Loucy (cell line): ENCODE results near the gene TMED5.
"Not testable (repeated sequence)": the region's sequence is repeated elsewhere in the genome, so short reads cannot be mapped to it uniquely, and the experiment has no call there.

ENCODE experiments used
- H2AFZ ChIP-seq: fragments of 200-600 bp; sonication (generic); 2 replicates; pipeline ENCODE4 v1.6.0; 2016; ENCODE audit warnings: antibody characterized with exemption, mild to moderate bottlenecking, low read length, moderate library complexity
- H3F3A ChIP-seq: fragments of 200-600 bp; 2 replicates; pipeline ENCODE4 v1.6.0; 2016; ENCODE audit warnings: antibody characterized with exemption, low read depth, mild to moderate bottlenecking
- H3K27me3 ChIP-seq: fragments of 200-600 bp; sonication (generic); 2 replicates; pipeline ENCODE4 v1.6.1; 2014; ENCODE audit warnings: low read length, mild to moderate bottlenecking; ENCODE audit not compliant: insufficient read depth, poor library complexity, severe bottlenecking
- H3K36me3 ChIP-seq: fragments of 200-600 bp; sonication (generic); 2 replicates; pipeline ENCODE4 v1.6.1; 2016; ENCODE audit warnings: low read length; ENCODE audit not compliant: insufficient read depth
- H3K4me1 ChIP-seq: fragments of 200-600 bp; sonication (generic); 2 replicates; pipeline ENCODE4 v1.5.1; 2014; ENCODE audit warnings: low read length, mild to moderate bottlenecking; ENCODE audit not compliant: insufficient read depth, poor library complexity, severe bottlenecking
- H3K4me2 ChIP-seq: fragments of 200-600 bp; sonication (generic); 2 replicates; pipeline ENCODE4 v1.6.0; 2014; ENCODE audit warnings: antibody characterized with exemption, low read length, low read depth, mild to moderate bottlenecking; ENCODE audit not compliant: poor library complexity, severe bottlenecking
- H3K4me3 ChIP-seq: fragments of 200-600 bp; sonication (generic); 2 replicates; pipeline ENCODE4 v1.5.1; 2014; ENCODE audit warnings: low read length, mild to moderate bottlenecking, mixed read lengths; ENCODE audit not compliant: poor library complexity, severe bottlenecking
- H3K79me2 ChIP-seq: fragments of 200-600 bp; sonication (generic); 2 replicates; pipeline ENCODE4 v1.6.1; 2014; ENCODE audit warnings: low read length; ENCODE audit not compliant: insufficient read depth
- H3K9ac ChIP-seq: fragments of 200-600 bp; sonication (generic); 2 replicates; pipeline ENCODE4 v1.6.0; 2014; ENCODE audit warnings: mild to moderate bottlenecking, low read depth, low read length, moderate library complexity; ENCODE audit not compliant: poor library complexity, severe bottlenecking
- H3K9me2 ChIP-seq: fragments of 200-600 bp; sonication (generic); replicated peaks from 2 replicates; pipeline ENCODE4 v1.6.1; 2016; ENCODE audit warnings: low read depth, low read length, mixed read lengths
- H3K9me3 ChIP-seq: fragments of 200-600 bp; sonication (generic); 2 replicates; pipeline ENCODE4 v1.6.1; 2014; ENCODE audit warnings: mild to moderate bottlenecking, antibody characterized with exemption, low read length, low read depth; ENCODE audit not compliant: insufficient read depth
- H4K20me1 ChIP-seq: fragments of 200-600 bp; sonication (generic); 2 replicates; pipeline ENCODE4 v1.6.0; 2014; ENCODE audit warnings: antibody characterized with exemption, low read length, mild to moderate bottlenecking; ENCODE audit not compliant: insufficient read depth, poor library complexity, severe bottlenecking
- EZH2phosphoT487 ChIP-seq: fragments of 200-600 bp; IDR thresholded peaks from 2 replicates; pipeline ENCODE4 v1.6.1; 2018; ENCODE audit warnings: antibody characterized with exemption, mild to moderate bottlenecking, moderate library complexity, borderline replicate concordance
- TF ChIP-seq, protein P1 (sequence below): fragments of 200-600 bp; sonication (generic); conservative IDR thresholded peaks from 2 replicates; pipeline ENCODE4 v1.5.1; 2014; ENCODE audit warnings: mild to moderate bottlenecking, antibody characterized with exemption, low read length

Gene TMED5

DNA sequence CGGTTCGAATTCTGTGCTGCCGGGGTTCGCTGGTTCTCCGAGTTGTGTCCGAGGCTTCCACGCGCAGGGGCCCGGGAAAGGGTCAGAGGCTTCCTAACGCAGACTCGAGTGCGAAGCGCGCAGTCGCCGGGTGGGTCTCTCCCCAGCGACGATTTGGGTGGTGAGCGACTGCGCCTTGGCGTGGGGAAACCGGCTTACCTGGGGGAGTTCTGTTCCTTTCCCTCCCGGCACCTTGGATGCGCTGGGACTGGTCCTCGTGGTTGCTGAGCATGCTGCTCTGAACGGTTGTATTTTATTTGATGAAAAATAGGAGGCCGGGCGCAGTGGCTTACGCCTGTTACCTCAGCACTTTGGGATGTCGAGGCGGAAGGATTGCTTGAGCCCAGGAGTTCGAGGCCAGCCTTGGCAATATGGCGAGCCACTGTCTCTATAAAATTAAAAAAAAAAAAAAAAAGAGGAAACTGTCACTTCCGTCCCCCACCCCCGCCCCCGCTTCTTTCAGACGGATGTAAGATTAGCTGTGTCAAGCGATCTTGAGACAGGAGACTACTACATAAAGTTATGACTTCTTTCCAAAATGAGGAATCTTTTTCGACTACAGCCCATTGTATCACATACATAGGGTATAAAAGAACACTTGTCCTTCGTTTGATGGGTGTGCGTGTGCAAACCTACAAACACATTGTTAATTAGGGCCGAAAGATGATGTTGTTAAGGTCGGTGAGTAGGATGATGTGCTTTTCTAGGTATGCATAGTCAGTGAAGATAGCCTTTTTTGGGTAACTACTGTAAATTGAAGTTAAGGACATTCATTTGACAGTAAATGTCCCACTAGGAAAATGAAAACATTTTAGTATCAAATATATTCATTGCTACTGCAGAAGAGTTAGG is 755 bp upstream of the TMED5 start, which contains the start of gene CCDC18:
Gene CCDC18, plus strand, starts transcription at position 2 of the 891 bp plus-strand sequence. CDS start 2,638 bp downstream, outside the sequence.
- Histone ChIP-seq H3K4me1 (peaks cover 63% of the 10 kb centered on the region), H3K4me2 (peak within 1 kb of the TSS; percentile 93), H3K9ac (peak within 1 kb of the TSS; percentile 98), H3K9me3 (no peaks in the 10 kb centered on the region), H4K20me1 (peaks cover 60% of the 10 kb centered on the region), H2AFZ (peak within 1 kb of the TSS; percentile 88), H3K27me3 (no peaks in the 10 kb centered on the region), H3K36me3 (no peaks in the 10 kb centered on the region), H3K9me2 (no peaks in the 10 kb centered on the region), H3F3A (no peaks in the 10 kb centered on the region), H3K4me3 (peak within 1 kb of the TSS; percentile 87), H3K79me2 (peaks cover 87% of the 10 kb centered on the region)
- no peak for TF ChIP-seq EZH2phosphoT487

DNA sequence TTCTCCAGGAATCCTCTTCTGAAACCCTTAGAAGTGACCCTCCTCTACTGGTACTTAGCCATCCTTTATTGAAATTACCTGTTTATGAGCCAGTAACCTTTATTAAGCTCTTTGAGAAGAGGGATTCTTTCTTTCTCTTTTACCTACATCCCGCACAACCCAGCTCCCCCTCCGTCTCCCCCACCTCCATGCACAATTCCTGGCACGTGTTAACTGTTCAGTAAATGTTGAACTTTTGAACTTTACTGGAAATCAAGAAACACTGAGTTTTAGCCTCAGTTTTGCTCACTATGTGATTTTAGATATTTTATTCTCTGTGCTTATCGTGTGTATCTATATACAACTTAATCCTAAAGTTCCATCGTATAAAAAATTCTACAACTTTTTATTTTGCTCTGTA is 1.8 kb downstream of the TMED5 start:
- Histone ChIP-seq H3K4me3 (peak overlapping the region; percentile 87), H3K36me3 (no peaks in the 10 kb centered on the region), H3K4me1 (peaks cover 57% of the 10 kb centered on the region), H3K79me2 (peaks cover 88% of the 10 kb centered on the region), H4K20me1 (peaks cover 66% of the 10 kb centered on the region), H2AFZ (no peak overlapping the region), H3K9me3 (no peaks in the 10 kb centered on the region), H3K9ac (peak overlapping the region; percentile 90), H3K27me3 (no peaks in the 10 kb centered on the region), H3F3A (0 out of 2 replicates have a peak, but pooled peaks cover under 1% of the 10 kb centered on the region), H3K9me2 (no peaks in the 10 kb centered on the region), H3K4me2 (peak overlapping the region; percentile 93)
- TF ChIP-seq, protein P1, sequence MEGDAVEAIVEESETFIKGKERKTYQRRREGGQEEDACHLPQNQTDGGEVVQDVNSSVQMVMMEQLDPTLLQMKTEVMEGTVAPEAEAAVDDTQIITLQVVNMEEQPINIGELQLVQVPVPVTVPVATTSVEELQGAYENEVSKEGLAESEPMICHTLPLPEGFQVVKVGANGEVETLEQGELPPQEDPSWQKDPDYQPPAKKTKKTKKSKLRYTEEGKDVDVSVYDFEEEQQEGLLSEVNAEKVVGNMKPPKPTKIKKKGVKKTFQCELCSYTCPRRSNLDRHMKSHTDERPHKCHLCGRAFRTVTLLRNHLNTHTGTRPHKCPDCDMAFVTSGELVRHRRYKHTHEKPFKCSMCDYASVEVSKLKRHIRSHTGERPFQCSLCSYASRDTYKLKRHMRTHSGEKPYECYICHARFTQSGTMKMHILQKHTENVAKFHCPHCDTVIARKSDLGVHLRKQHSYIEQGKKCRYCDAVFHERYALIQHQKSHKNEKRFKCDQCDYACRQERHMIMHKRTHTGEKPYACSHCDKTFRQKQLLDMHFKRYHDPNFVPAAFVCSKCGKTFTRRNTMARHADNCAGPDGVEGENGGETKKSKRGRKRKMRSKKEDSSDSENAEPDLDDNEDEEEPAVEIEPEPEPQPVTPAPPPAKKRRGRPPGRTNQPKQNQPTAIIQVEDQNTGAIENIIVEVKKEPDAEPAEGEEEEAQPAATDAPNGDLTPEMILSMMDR = no peak
- TF ChIP-seq EZH2phosphoT487 = no peak

DNA sequence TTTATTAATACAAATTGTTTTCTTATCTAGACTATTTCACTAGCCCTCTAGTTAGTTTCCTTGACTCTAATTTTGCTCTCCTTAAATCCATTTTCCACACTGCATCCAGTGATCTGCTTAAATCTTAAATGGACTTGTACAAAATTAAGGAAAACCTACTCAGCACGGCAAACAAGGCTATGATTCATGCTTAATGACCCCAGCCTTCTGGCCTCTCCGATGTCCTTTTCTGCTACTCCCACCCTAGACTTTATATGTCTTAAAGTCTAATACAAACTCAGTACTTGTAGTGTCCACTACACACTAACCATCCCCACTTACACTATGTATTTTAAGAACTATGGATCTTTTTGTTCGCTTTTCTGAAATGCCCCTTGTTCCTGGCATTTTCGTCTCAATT is 2.2 kb downstream of the TMED5 start:
- TF ChIP-seq EZH2phosphoT487 = no peak
- TF ChIP-seq, protein P1 = no peak
- Histone ChIP-seq H3K4me1 (peaks cover 57% of the 10 kb centered on the region), H3K9me3 (no peaks in the 10 kb centered on the region), H4K20me1 (peaks cover 66% of the 10 kb centered on the region), H3K79me2 (peaks cover 88% of the 10 kb centered on the region), H3K4me2 (peak overlapping the region; percentile 93), H3K9ac (peak overlapping the region; percentile 90), H3K36me3 (no peaks in the 10 kb centered on the region), H2AFZ (no peak overlapping the region), H3F3A (0 out of 2 replicates have a peak, but pooled peaks cover 3% of the 10 kb centered on the region), H3K9me2 (no peaks in the 10 kb centered on the region), H3K27me3 (no peaks in the 10 kb centered on the region), H3K4me3 (peak overlapping the region; percentile 87)

DNA sequence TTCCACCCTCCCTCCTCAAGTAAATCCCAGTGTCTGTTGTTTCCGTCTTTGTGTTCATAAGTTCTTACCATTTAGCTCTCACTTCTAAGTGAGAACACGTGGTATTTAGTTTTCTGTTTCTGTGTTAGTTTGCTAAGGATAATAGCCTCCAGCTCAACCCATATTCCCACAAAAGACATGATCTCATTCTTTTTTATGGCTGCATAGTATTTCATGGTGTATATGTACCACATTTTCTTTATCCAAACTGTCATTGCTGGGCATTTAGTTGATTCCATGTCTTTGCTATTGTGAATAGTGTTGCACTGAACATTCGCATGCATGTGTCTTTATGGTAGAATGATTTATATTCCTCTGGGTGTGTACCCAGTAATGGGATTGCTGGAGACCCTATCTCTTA is 5.6 kb downstream of the TMED5 start:
- not testable (repeated sequence) for H3K36me3 ChIP-seq, H3K27me3 ChIP-seq, H3K4me3 ChIP-seq, H3K9me3 ChIP-seq, H2AFZ ChIP-seq, H3K9me2 ChIP-seq, H3K9ac ChIP-seq
- Histone ChIP-seq H3K79me2 (peaks cover 90% of the 10 kb centered on the region), H3F3A (peaks cover 17% of the 10 kb centered on the region), H3K4me1 (peaks cover 65% of the 10 kb centered on the region), H3K4me2 (peak overlapping the region; percentile 93), H4K20me1 (peaks cover 83% of the 10 kb centered on the region)
